Activated T-helper 1 cell treated with anti-CD3 and anti-CD28 coated beads, Interleukin-12 subunit alpha, Interleukin-12 subunit beta, Interleukin-2, Interleukin-4 antibody, amounts not matched to agents 30 ng/mL and 10 ng/mL and 1 ng/mL, durations not matched to agents 14 hours and 24 hours and 36 hours (primary cell): ENCODE results near the gene INTS15. TPM values are rescaled to one million over a fixed set of nuclear protein-coding genes. Genes with fewer than 3 reads are reported as not detected.
"Not testable (repeated sequence)": the region's sequence is repeated elsewhere in the genome, so short reads cannot be mapped to it uniquely, and the experiment has no call there.

Experiments used
- DNase-seq: peaks from one replicate; pipeline ENCODE4 v3.0.0; 2021; ENCODE audit warnings: low spot score
- H3K27ac Mint-ChIP-seq: one replicate; pipeline ENCODE4 v1.8.0; 2021; ENCODE audit warnings: mild to moderate bottlenecking, mixed read lengths
- H3K27me3 Mint-ChIP-seq: one replicate; pipeline ENCODE4 v1.8.0; 2022; ENCODE audit warnings: mild to moderate bottlenecking, moderate library complexity, mixed read lengths; ENCODE audit not compliant: insufficient read depth
- H3K36me3 Mint-ChIP-seq: one replicate; pipeline ENCODE4 v1.8.0; 2021; ENCODE audit warnings: low read depth, mixed read lengths
- H3K4me1 Mint-ChIP-seq: one replicate; pipeline ENCODE4 v1.8.0; 2021; ENCODE audit warnings: low read depth, mixed read lengths
- H3K4me3 Mint-ChIP-seq: one replicate; pipeline ENCODE4 v1.8.0; 2021; ENCODE audit warnings: mild to moderate bottlenecking, moderate library complexity, mixed read lengths
- H3K9me3 Mint-ChIP-seq: one replicate; pipeline ENCODE4 v1.8.0; 2021; ENCODE audit warnings: mixed read lengths
- intact Hi-C: fragments of 100-400 bp; cut with micrococcal nuclease; formaldehyde crosslinking; loops from one replicate; pipeline ENCODE4 v1.15.1; 2024
- total RNA-seq: library from RNA; stranded (reverse); gene quantifications from 2 replicates; pipeline ENCODE4 v1.2.3, GENCODE V29; 2022

INTS15 gene
- total RNA-seq, 1 donor from 2014 or later, result 44.6 TPM

- H3K36me3 Mint-ChIP-seq, result no peaks in the 10 kb centered on the region
- intact Hi-C loops, result no loop called here
- H3K27me3 Mint-ChIP-seq, result peaks cover 6% of the 10 kb centered on the region
- no peak overlapping the region for H3K27ac Mint-ChIP-seq
- H3K4me3 Mint-ChIP-seq, result no peak overlapping the region
- no peaks in the 10 kb centered on the region for H3K9me3 Mint-ChIP-seq
- DNase-seq, result no peak
- H3K4me1 Mint-ChIP-seq, result no peaks in the 10 kb centered on the region
Measured at GRCh38 chr7:6563936-6564770, 25.7 kb upstream of the INTS15 start.

GRCh38 chr7:6565655-6566054, 24.2 kb upstream of the INTS15 start:
- H3K4me3 Mint-ChIP-seq, result no peak overlapping the region
- H3K36me3 Mint-ChIP-seq, result no peaks in the 10 kb centered on the region
- no peak overlapping the region for H3K27ac Mint-ChIP-seq
- H3K9me3 Mint-ChIP-seq, result no peaks in the 10 kb centered on the region
- no peaks in the 10 kb centered on the region for H3K4me1 Mint-ChIP-seq
- intact Hi-C loops, result no loop called here
- peaks cover 3% of the 10 kb centered on the region for H3K27me3 Mint-ChIP-seq
- DNase-seq, result no peak

GRCh38 chr7:6567886-6568285, 21.9 kb upstream of the INTS15 start:
- H3K9me3 Mint-ChIP-seq, result no peaks in the 10 kb centered on the region
- no peak overlapping the region for H3K27ac Mint-ChIP-seq
- H3K4me1 Mint-ChIP-seq, result no peaks in the 10 kb centered on the region
- H3K36me3 Mint-ChIP-seq, result no peaks in the 10 kb centered on the region
- no peak overlapping the region for H3K4me3 Mint-ChIP-seq
- DNase-seq, result no peak
- intact Hi-C loops, result no loop called here
- peaks cover 3% of the 10 kb centered on the region for H3K27me3 Mint-ChIP-seq

GRCh38 chr7:6571160-6571779, 18.6 kb upstream of the INTS15 start:
- intact Hi-C loops, result loop anchor here (10.0 kb wide), 1 partner anchor 64 kb away; the partner anchor contains the start of gene ZNF316
- DNase-seq, result no peak
- no peaks in the 10 kb centered on the region for H3K9me3 Mint-ChIP-seq
- peaks cover 3% of the 10 kb centered on the region for H3K27me3 Mint-ChIP-seq
- H3K4me1 Mint-ChIP-seq, result no peaks in the 10 kb centered on the region
- H3K27ac Mint-ChIP-seq, result no peak overlapping the region
- H3K4me3 Mint-ChIP-seq, result no peak overlapping the region
- H3K36me3 Mint-ChIP-seq, result no peaks in the 10 kb centered on the region

- Mint-ChIP-seq H3K4me3 (peak overlapping the region; percentile 84), H3K27me3 (peaks cover 3% of the 10 kb centered on the region), H3K36me3 (no peaks in the 10 kb centered on the region), H3K27ac (no peak overlapping the region), H3K4me1 (no peaks in the 10 kb centered on the region), H3K9me3 (no peaks in the 10 kb centered on the region)
- intact Hi-C loops, result loop anchor here (2.0 to 10.0 kb wide), 4 partner anchors 43 to 152 kb away; partner anchors contain the start of gene ZNF316
- no peak for DNase-seq
Measured at GRCh38 chr7:6575281-6576023, 14.4 kb upstream of the INTS15 start.

GRCh38 chr7:6576024-6576866, 13.6 kb upstream of the INTS15 start:
- Mint-ChIP-seq H3K4me1 (no peaks in the 10 kb centered on the region), H3K27ac (no peak overlapping the region), H3K9me3 (no peaks in the 10 kb centered on the region), H3K4me3 (peak overlapping the region; percentile 84), H3K27me3 (peaks cover 3% of the 10 kb centered on the region), H3K36me3 (peaks cover 5% of the 10 kb centered on the region)
- DNase-seq, result no peak
- intact Hi-C loops, result loop anchor here (5.0 to 10.0 kb wide), 3 partner anchors 44 to 151 kb away; partner anchors contain the start of gene ZNF316

GRCh38 chr7:6576867-6577368, 12.9 kb upstream of the INTS15 start:
- H3K27me3 Mint-ChIP-seq, H3K36me3 Mint-ChIP-seq, H3K4me1 Mint-ChIP-seq, DNase-seq, H3K9me3 Mint-ChIP-seq: not testable (repeated sequence)
- peak overlapping the region; percentile 80 for H3K27ac Mint-ChIP-seq
- intact Hi-C loops, result loop anchor here (1.0 to 10.0 kb wide), 4 partner anchors 13 to 150 kb away; partner anchors contain the start of genes INTS15 and ZNF316
- peak overlapping the region; percentile 85 for H3K4me3 Mint-ChIP-seq

- intact Hi-C loops, result loop anchor here (1.0 to 10.0 kb wide), 4 partner anchors 13 to 150 kb away; partner anchors contain the start of genes INTS15 and ZNF316
Measured at GRCh38 chr7:6577369-6578113, 12.3 kb upstream of the INTS15 start, which contains the start of gene ZDHHC4. Gene ZDHHC4, plus strand, starts transcription at chr7:6577454. Its CDS starts 3,108 bp downstream, at chr7:6580562.

GRCh38 chr7:6578114-6579084, 11.4 kb upstream of the INTS15 start:
- Mint-ChIP-seq H3K4me1 (no peaks in the 10 kb centered on the region), H3K27me3 (peaks cover 1% of the 10 kb centered on the region), H3K36me3 (peaks cover 15% of the 10 kb centered on the region), H3K9me3 (no peaks in the 10 kb centered on the region), H3K4me3 (peak overlapping the region; percentile 85), H3K27ac (peak overlapping the region; percentile 89)
- DNase-seq, result no peak
- intact Hi-C loops, result loop anchor here (5.0 to 10.0 kb wide), 3 partner anchors 46 to 149 kb away; partner anchors contain the start of gene ZNF316

More at GRCh38 chr7:6577369-6578113, 12.3 kb upstream of the INTS15 start, which contains the start of gene ZDHHC4:
- peaks cover 2% of the 10 kb centered on the region for H3K27me3 Mint-ChIP-seq
- no peaks in the 10 kb centered on the region for H3K4me1 Mint-ChIP-seq
- H3K9me3 Mint-ChIP-seq, result no peaks in the 10 kb centered on the region
- H3K36me3 Mint-ChIP-seq, result peaks cover 12% of the 10 kb centered on the region
- peak; percentile 82 for DNase-seq
- peak within 1 kb of the TSS; percentile 89 for H3K27ac Mint-ChIP-seq
- H3K4me3 Mint-ChIP-seq, result peak within 1 kb of the TSS; percentile 85

- Mint-ChIP-seq H3K4me3 (peak overlapping the region; percentile 85), H3K9me3 (no peaks in the 10 kb centered on the region), H3K27me3 (peaks cover 1% of the 10 kb centered on the region), H3K27ac (peak overlapping the region; percentile 23), H3K4me1 (no peaks in the 10 kb centered on the region), H3K36me3 (peaks cover 19% of the 10 kb centered on the region)
- no peak for DNase-seq
- intact Hi-C loops, result loop anchor here (5.0 to 10.0 kb wide), 3 partner anchors 47 to 148 kb away; partner anchors contain the start of gene ZNF316
Measured at GRCh38 chr7:6579446-6579845, 10.4 kb upstream of the INTS15 start.
